Prostate gland (tissue), 2 donors: ENCODE results near the gene TCF7L2.

Source experiments
- POLR2A ChIP-seq: fragments of 450-650 bp; IDR thresholded peaks from one replicate; pipeline ENCODE4 v1.6.1; 2016; ENCODE audit warnings: antibody characterized with exemption, mild to moderate bottlenecking
- POLR2AphosphoS5 ChIP-seq: sonication (generic); formaldehyde crosslinking; IDR thresholded peaks from one replicate; pipeline ENCODE4 v1.6.1; 2017; ENCODE audit warnings: antibody characterized with exemption
- TF ChIP-seq, protein P1 (sequence below), 4 experiments: fragments of 200-600 bp in 2 of 4; fragments of 450-650 bp in 2 of 4; sonication (generic) in 2 of 4; IDR thresholded peaks; 1 replicate in 3 of 4; 2 replicates in 1 of 4; pipeline ENCODE4 v1.5.1; 2016 to 2019; ENCODE audit warnings: antibody characterized with exemption in 4 of 4, mild to moderate bottlenecking in 2 of 4, moderate library complexity in 2 of 4

DNA sequence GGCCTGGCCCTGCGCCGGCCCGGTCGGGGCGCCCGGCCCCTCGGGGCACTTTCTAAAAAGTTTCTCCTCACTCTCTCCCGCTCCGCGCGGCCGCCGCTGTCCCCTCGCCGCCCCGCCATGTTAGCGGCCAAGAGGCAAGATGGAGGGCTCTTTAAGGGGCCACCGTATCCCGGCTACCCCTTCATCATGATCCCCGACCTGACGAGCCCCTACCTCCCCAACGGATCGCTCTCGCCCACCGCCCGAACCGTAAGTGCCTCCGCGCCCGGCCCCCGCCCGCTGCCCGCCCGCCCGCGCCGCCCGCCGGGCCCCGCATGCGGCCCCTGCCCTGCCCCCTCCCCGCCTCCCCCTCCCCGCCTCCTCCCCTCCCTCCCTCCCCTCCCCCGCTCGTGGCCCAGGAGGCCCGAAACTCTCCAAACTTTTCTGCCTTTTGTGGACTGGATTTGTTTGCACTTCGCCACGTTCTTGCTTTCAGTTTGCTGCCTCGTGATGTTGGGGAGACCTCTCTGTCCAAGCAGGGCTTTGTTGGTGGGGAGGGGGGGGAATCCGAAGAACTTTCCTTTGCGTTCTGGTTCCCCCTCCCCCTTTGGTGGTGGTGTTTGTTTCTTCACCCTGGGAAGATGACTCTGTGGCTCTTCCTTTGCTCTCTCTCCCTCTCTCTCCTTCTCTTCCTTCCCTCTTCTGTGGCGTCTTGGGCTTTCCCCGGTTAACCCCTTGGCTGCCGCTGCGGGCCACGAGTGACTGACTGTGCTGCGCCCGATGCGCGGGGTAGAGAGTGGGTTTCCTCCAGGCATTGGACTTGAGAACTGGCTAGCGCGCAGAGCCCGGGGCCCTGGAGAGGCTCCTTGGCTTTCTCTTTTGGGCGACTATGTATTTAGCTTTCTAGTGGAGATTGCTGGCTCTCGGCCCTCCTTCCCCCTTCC lies 1.6 kb downstream of the TCF7L2 start:
- TF ChIP-seq, protein P1, sequence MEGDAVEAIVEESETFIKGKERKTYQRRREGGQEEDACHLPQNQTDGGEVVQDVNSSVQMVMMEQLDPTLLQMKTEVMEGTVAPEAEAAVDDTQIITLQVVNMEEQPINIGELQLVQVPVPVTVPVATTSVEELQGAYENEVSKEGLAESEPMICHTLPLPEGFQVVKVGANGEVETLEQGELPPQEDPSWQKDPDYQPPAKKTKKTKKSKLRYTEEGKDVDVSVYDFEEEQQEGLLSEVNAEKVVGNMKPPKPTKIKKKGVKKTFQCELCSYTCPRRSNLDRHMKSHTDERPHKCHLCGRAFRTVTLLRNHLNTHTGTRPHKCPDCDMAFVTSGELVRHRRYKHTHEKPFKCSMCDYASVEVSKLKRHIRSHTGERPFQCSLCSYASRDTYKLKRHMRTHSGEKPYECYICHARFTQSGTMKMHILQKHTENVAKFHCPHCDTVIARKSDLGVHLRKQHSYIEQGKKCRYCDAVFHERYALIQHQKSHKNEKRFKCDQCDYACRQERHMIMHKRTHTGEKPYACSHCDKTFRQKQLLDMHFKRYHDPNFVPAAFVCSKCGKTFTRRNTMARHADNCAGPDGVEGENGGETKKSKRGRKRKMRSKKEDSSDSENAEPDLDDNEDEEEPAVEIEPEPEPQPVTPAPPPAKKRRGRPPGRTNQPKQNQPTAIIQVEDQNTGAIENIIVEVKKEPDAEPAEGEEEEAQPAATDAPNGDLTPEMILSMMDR (IDR thresholded peaks at IDR 0.05), result no peak
- peak; percentile 16 for TF ChIP-seq POLR2A
- peak; percentile 60 for TF ChIP-seq POLR2AphosphoS5
